HEK293T (cell line): ENCODE measurements around the gene TBC1D20.

Experiments used
- BHLHE40 ChIP-seq: fragments of 450-650 bp; IDR thresholded peaks from 2 replicates; pipeline ENCODE4 v1.6.1; 2016; ENCODE audit warnings: mild to moderate bottlenecking, moderate library complexity, borderline replicate concordance
- FOXA1 ChIP-seq: fragments of 450-650 bp; IDR thresholded peaks from 2 replicates; pipeline ENCODE4 v1.6.1; 2016; ENCODE audit warnings: mild to moderate bottlenecking
- HDGF ChIP-seq: fragments of 450-650 bp; IDR thresholded peaks from 2 replicates; pipeline ENCODE4 v1.6.1; 2017; ENCODE audit warnings: antibody characterized with exemption, borderline replicate concordance
- NFRKB ChIP-seq: fragments of 450-650 bp; IDR thresholded peaks from 2 replicates; pipeline ENCODE4 v1.6.1; 2016; ENCODE audit warnings: mild to moderate bottlenecking, moderate library complexity
- SUZ12 ChIP-seq: fragments of 450-650 bp; IDR thresholded peaks from 2 replicates; pipeline ENCODE4 v1.6.1; 2016; ENCODE audit warnings: mild to moderate bottlenecking
- TARDBP ChIP-seq: fragments of 450-650 bp; IDR thresholded peaks from 2 replicates; pipeline ENCODE4 v1.6.1; 2016

GRCh38 chr20:460180-460579, 2.2 kb downstream of the TBC1D20 start:
- no peak for TF ChIP-seq HDGF
- TF ChIP-seq BHLHE40 = no peak
- no peak for TF ChIP-seq TARDBP
- no peak for TF ChIP-seq FOXA1
- TF ChIP-seq SUZ12 = no peak
- no peak for TF ChIP-seq NFRKB
